ENCODE results near the gene ACTR10. TPM values are rescaled to one million over a fixed set of nuclear protein-coding genes. Genes with fewer than 3 reads are reported as not detected.

ACTR10 gene
- total RNA-seq, 1 donor from 2014 or later: 32.2 TPM

DNA sequence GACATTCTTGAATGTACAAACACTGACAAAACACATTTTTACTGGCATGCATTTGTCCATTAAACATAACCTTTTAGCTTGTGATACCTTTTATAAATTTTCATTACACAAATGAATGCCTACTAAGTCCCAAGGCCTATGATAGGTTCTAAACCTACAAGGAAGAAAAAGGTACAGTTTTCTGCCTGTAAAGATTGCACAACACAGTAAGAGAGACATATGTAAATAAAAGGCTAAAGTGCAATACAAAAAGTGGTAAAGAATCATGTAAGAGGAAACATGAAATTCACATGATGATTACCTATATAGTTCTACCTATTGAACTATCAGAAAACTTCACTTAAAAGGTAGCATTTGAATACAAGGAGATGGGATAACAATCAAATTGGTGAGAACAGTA, 83.8 kb downstream of the ACTR10 start:
- Histone ChIP-seq H3K27ac (peak overlapping the region; percentile 77 to 85), H3K4me3 (no peak overlapping the region), H3K27me3 (no peaks in the 10 kb centered on the region), H3K9me3 (no peaks in the 10 kb centered on the region), H3K36me3 (peaks cover 24 to 38% of the 10 kb centered on the region in 2 donors), H3K4me1 (peaks cover 8 to 27% of the 10 kb centered on the region in 2 donors)
- intact Hi-C loops (cut with DNase I): loop anchor here (2.0 kb wide), 1 partner anchor 13 kb away; no protein-coding TSS in a partner anchor
- no peak for DNase-seq (ENCODE audit: low spot score in 2 of 2)
- TF ChIP-seq, protein P1, sequence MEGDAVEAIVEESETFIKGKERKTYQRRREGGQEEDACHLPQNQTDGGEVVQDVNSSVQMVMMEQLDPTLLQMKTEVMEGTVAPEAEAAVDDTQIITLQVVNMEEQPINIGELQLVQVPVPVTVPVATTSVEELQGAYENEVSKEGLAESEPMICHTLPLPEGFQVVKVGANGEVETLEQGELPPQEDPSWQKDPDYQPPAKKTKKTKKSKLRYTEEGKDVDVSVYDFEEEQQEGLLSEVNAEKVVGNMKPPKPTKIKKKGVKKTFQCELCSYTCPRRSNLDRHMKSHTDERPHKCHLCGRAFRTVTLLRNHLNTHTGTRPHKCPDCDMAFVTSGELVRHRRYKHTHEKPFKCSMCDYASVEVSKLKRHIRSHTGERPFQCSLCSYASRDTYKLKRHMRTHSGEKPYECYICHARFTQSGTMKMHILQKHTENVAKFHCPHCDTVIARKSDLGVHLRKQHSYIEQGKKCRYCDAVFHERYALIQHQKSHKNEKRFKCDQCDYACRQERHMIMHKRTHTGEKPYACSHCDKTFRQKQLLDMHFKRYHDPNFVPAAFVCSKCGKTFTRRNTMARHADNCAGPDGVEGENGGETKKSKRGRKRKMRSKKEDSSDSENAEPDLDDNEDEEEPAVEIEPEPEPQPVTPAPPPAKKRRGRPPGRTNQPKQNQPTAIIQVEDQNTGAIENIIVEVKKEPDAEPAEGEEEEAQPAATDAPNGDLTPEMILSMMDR (IDR thresholded peaks at IDR 0.05): no peak

- DNase-seq (ENCODE audit: low spot score in 2 of 2): no peak
- Histone ChIP-seq H3K36me3 (peaks cover 31 to 39% of the 10 kb centered on the region in 2 donors), H3K4me3 (no peak overlapping the region), H3K27ac (no peak overlapping the region), H3K4me1 (peaks cover 8 to 32% of the 10 kb centered on the region in 2 donors), H3K9me3 (no peaks in the 10 kb centered on the region), H3K27me3 (no peaks in the 10 kb centered on the region)
- intact Hi-C loops (cut with DNase I): no loop called here
- TF ChIP-seq, protein P1 (IDR thresholded peaks at IDR 0.05): no peak
Observed at GRCh38 chr14:58285132-58285531, 85.2 kb downstream of the ACTR10 start.

Other genes with a start within 250 kb of the ACTR10 start
- 3.8 TPM for gene ARMH4, start 47.9 kb upstream of the ACTR10 start, total RNA-seq
- 83.3 TPM for gene PSMA3, start 44.7 kb downstream of the ACTR10 start, total RNA-seq
- 18.2 TPM for gene ARID4A, start 98.4 kb downstream of the ACTR10 start, total RNA-seq
- not detected for gene TOMM20L, start 195.8 kb downstream of the ACTR10 start, total RNA-seq
- gene TIMM9, start 227.4 kb downstream of the ACTR10 start, total RNA-seq: 0.96 TPM
- 20.1 TPM for gene KIAA0586, start 227.6 kb downstream of the ACTR10 start, total RNA-seq